Measurements from ENCODE around the gene DDX24.

The DDX24 gene

GRCh38 chr14:94037954-94038353, 43.0 kb downstream of the DDX24 start:
- ChIA-PET POLR2A (no interaction called here), CTCF (interaction anchor here (0.8 to 9.0 kb wide), 13 partner anchors 9 to 142 kb away, joined by 3 to 182 read pairs (median 30); partner anchors contain the start of genes IFI27L2 and OTUB2)
- no peak for DNase-seq (ENCODE audit: extremely low spot score)
- no peak for TF ChIP-seq CTCF (IDR thresholded peaks at IDR 0.05; ENCODE audit: control extremely low read depth, extremely low read depth, low read depth, missing control alignments)

- TF ChIP-seq CTCF (IDR thresholded peaks at IDR 0.05; ENCODE audit: control extremely low read depth, extremely low read depth, low read depth, missing control alignments), result peak; percentile 75
- ChIA-PET CTCF (interaction anchor here (0.5 to 9.0 kb wide), 41 partner anchors 11 to 449 kb away, joined by 3 to 182 read pairs (median 5); partner anchors contain the start of genes DDX24, IFI27L1, IFI27L2 and OTUB2), POLR2A (no interaction called here)
- peak; percentile 84 for DNase-seq (ENCODE audit: extremely low spot score)
Observed at GRCh38 chr14:94036313-94037167, 44.5 kb downstream of the DDX24 start.

GRCh38 chr14:94034886-94035285, 46.1 kb downstream of the DDX24 start:
- CTCF ChIA-PET, result interaction anchor here (1.5 to 9.0 kb wide), 13 partner anchors 12 to 145 kb away, joined by 4 to 182 read pairs (median 30); partner anchors contain the start of genes DDX24, IFI27L1 and OTUB2
- TF ChIP-seq CTCF (IDR thresholded peaks at IDR 0.05; ENCODE audit: control extremely low read depth, extremely low read depth, low read depth, missing control alignments), result no peak
- DNase-seq (ENCODE audit: extremely low spot score), result no peak
- POLR2A ChIA-PET, result no interaction called here

GRCh38 chr14:94031883-94032279, 49.1 kb downstream of the DDX24 start:
- ChIA-PET POLR2A (no interaction called here), CTCF (interaction anchor here (1.3 to 9.0 kb wide), 4 partner anchors 11 to 108 kb away, joined by 4 to 182 read pairs (median 104); partner anchors contain the start of gene OTUB2)
- TF ChIP-seq CTCF (IDR thresholded peaks at IDR 0.05; ENCODE audit: control extremely low read depth, extremely low read depth, low read depth, missing control alignments), result no peak
- DNase-seq (ENCODE audit: extremely low spot score), result no peak

- POLR2A ChIA-PET, result no interaction called here
- DNase-seq (ENCODE audit: extremely low spot score), result no peak
- CTCF ChIA-PET, result interaction anchor here (8.5 to 9.0 kb wide), 2 partner anchors 10 to 109 kb away, joined by 151 to 182 read pairs; partner anchors contain the start of gene OTUB2
- no peak for TF ChIP-seq CTCF (IDR thresholded peaks at IDR 0.05; ENCODE audit: control extremely low read depth, extremely low read depth, low read depth, missing control alignments)
Observed at GRCh38 chr14:94031161-94031882, 49.7 kb downstream of the DDX24 start.

- TF ChIP-seq CTCF (IDR thresholded peaks at IDR 0.05; ENCODE audit: control extremely low read depth, extremely low read depth, low read depth, missing control alignments), result no peak
- POLR2A ChIA-PET, result no interaction called here
- CTCF ChIA-PET, result interaction anchor here (0.9 to 2.4 kb wide), 2 partner anchors 16 to 106 kb away, joined by 3 to 15 read pairs; no protein-coding TSS in a partner anchor
- no peak for DNase-seq (ENCODE audit: extremely low spot score)
Observed at GRCh38 chr14:94030571-94030970, 50.4 kb downstream of the DDX24 start.

Measured in GM10248 (cell line).